ENCODE measurements around the gene TPRN.

The TPRN gene

GRCh38 chr9:137226338-137227053 lies 26.0 kb upstream of the TPRN start:
- DNase-seq (ENCODE audit: low read depth) = no peak
- in situ Hi-C loops (cut with HindIII; ENCODE audit: low sequenced_read_pairs) = no loop called here
- TF ChIP-seq CTCF (IDR thresholded peaks at IDR 0.05; ENCODE audit: low read depth, low read length, missing control alignments) = no peak
- H3K4me3 ChIP-seq (ENCODE audit: low read depth, low read length) = no peak overlapping the region

DNA sequence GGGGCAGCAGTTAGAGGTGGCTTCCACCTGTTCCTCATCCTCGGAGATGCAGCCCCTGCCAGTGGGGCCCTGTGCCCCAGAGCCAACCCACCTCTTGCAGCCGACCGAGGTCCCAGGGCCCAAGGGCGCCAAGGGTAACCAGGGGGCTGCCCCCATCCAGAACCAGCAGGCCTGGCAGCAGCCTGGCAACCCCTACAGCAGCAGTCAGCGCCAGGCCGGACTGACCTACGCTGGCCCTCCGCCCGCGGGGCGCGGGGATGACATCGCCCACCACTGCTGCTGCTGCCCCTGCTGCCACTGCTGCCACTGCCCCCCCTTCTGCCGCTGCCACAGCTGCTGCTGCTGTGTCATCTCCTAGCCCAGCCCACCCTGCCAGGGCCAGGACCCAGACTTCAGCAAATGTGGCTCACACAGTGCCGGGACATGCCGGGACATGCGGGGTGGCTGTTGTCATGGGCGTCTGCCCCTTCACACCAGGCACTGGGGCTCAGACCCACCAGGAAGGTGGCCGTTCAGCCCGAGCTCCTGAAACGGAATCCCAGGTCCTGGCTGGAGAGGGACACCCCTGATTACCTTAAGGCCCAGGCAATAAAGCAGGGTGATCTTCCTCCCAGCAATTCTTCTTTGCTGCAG lies 25.3 kb upstream of the TPRN start:
- no peak for DNase-seq (ENCODE audit: low read depth)
- TF ChIP-seq CTCF (IDR thresholded peaks at IDR 0.05; ENCODE audit: low read depth, low read length, missing control alignments) = no peak
- in situ Hi-C loops (cut with HindIII; ENCODE audit: low sequenced_read_pairs) = no loop called here
- H3K4me3 ChIP-seq (ENCODE audit: low read depth, low read length) = no peak overlapping the region

DNA sequence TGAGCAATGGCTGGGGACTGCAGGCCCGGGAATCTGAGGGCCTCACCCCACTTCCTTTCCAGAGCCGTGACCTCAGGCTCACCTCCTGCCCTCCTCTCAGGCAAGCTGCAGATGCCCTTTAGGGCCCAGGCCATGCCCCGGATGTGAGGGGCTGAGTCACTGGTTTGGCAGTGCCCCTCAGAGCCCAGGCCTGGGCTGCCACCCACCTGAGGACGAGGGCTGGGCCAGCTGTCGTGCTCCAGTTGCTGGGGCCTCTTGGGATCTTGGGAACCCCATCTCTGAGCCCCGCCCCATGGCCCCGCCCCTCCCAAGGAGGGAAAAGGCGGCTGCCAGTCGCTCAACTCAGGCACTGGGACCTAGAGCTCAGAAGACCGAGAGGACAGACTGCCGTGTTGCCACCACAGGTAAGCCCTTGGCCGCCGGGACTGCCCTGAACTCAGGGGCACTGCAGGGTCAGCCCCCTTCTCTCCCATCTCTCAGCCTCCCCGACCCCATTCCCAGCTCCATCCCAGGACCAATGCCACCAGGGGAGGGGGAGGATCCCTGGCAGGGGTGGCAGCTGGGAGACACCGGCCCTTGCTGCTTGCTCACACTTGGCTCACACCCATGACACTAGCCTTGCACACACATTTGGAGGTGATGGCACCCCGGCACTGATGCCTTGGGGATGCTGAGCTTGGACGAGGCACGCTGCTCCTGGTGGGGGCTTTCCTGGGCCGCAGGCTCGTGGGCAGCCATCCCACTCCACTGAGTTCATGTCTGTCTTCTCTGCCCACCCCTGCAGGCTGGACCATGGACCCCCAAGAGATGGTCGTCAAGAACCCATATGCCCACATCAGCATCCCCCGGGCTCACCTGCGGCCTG lies 24.5 kb upstream of the TPRN start, which contains the start of gene CYSRT1:
CYSRT1 (plus strand) TSS at position 345 of the 865 bp plus-strand sequence; CDS start at position 793, 448 bp downstream.
- DNase-seq (ENCODE audit: low read depth) = no peak

DNA sequence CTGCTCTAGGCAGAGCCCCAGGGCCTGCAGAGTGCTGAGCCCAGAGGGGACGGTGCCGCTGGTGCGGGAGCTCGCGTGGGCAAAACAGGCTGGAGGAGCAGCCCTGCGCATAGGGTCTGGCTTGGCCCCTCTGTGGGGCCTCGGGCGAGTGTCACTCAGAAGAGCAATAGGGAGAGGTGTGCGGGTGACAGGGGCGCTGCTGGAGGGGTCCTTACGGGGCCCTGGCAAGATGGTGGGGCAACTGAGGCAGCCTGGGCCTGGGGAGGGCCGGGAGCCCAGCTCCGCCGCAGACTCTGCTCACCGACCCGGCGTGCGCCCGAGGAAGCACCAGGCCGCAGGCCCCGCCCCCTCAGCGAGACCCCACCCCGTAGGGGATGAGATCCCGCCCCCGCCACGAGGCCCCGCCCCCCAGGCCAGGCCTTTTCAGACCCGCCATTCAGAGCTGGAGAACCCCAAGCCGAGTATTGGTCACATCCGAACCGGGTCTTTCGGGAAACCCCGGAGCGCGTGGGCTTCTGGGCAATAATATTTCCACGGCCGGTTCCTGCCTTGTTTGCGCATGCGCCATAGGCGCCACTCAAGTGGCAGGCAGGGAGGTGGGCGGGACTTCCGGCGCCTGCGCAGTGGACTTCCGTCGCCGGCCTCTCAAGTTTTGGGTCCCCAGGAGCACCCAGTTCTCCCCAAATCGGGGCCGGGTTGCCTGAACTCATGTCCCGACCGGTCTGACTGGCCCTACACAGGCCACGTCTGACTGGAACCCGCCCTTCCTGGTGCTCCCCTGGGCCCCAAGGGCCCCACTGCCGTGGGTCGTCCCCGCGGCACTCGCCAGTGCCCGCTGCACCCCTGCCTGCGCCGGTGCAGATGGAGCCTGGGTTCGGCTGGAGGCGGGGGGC lies 22.8 kb upstream of the TPRN start:
- H3K4me3 ChIP-seq (ENCODE audit: low read depth, low read length) = peak overlapping the region; percentile 86
- DNase-seq (ENCODE audit: low read depth) = peak; percentile 95
- in situ Hi-C loops (cut with HindIII; ENCODE audit: low sequenced_read_pairs) = no loop called here
- TF ChIP-seq CTCF (IDR thresholded peaks at IDR 0.05; ENCODE audit: low read depth, low read length, missing control alignments) = no peak

More for the DNA sequence above, 24.5 kb upstream of the TPRN start, which contains the start of gene CYSRT1:
- H3K4me3 ChIP-seq (ENCODE audit: low read depth, low read length) = peak within 1 kb of the TSS; percentile 86
- TF ChIP-seq CTCF (IDR thresholded peaks at IDR 0.05; ENCODE audit: low read depth, low read length, missing control alignments) = no peak
- in situ Hi-C loops (cut with HindIII; ENCODE audit: low sequenced_read_pairs) = no loop called here

GRCh38 chr9:137222190-137223077 lies 21.9 kb upstream of the TPRN start, which contains the start of gene RNF208:
RNF208 (minus strand) TSS chr9:137222240; CDS start chr9:137221212, 1,028 bp downstream.
- in situ Hi-C loops (cut with HindIII; ENCODE audit: low sequenced_read_pairs) = no loop called here
- no peak for TF ChIP-seq CTCF (IDR thresholded peaks at IDR 0.05; ENCODE audit: low read depth, low read length, missing control alignments)
- peak within 1 kb of the TSS; percentile 86 for H3K4me3 ChIP-seq (ENCODE audit: low read depth, low read length)
- DNase-seq (ENCODE audit: low read depth) = no peak

Data from astrocyte of the cerebellum (primary cell).